UCSD-AML1 (cell line): ENCODE data around the gene PDSS2.
"Not testable (repeated sequence)": the region's sequence is repeated elsewhere in the genome, so short reads cannot be mapped to it uniquely, and the experiment has no call there.

Experiments
- DNase-seq: peaks from one replicate; lab custom pipeline; 2025; ENCODE audit not compliant: unreplicated experiment; lab: John Stamatoyannopoulos, UW

Gene PDSS2

GRCh38 chr6:107125771-107126170 is 333.6 kb downstream of the PDSS2 start:
- DNase-seq, result no peak

GRCh38 chr6:107124934-107125348 is 334.4 kb downstream of the PDSS2 start:
- DNase-seq, result no peak

- DNase-seq, result no peak
Measured at GRCh38 chr6:107123501-107123900, 335.9 kb downstream of the PDSS2 start.

GRCh38 chr6:107122748-107123147 is 336.6 kb downstream of the PDSS2 start:
- DNase-seq, result no peak

GRCh38 chr6:107121964-107122495 is 337.3 kb downstream of the PDSS2 start:
- no peak for DNase-seq

GRCh38 chr6:107121266-107121665 is 338.1 kb downstream of the PDSS2 start:
- DNase-seq, result no peak

GRCh38 chr6:107120404-107120803 is 339.0 kb downstream of the PDSS2 start:
- no peak for DNase-seq

GRCh38 chr6:107118976-107119375 is 340.4 kb downstream of the PDSS2 start:
- no peak for DNase-seq

GRCh38 chr6:107118540-107118939 is 340.8 kb downstream of the PDSS2 start:
- DNase-seq, result not testable (repeated sequence)

GRCh38 chr6:107116931-107117330 is 342.4 kb downstream of the PDSS2 start:
- no peak for DNase-seq

GRCh38 chr6:107116328-107116892 is 343.0 kb downstream of the PDSS2 start:
- DNase-seq, result no peak

- peak; percentile 20 for DNase-seq
Measured at GRCh38 chr6:107115695-107116327, 343.6 kb downstream of the PDSS2 start.

- DNase-seq, result peak; percentile 30
Measured at GRCh38 chr6:107114926-107115694, 344.3 kb downstream of the PDSS2 start, which contains the start of gene BEND3. TSS of gene BEND3 (minus strand) at chr6:107115515. CDS start at chr6:107099285, 16,230 bp downstream.

GRCh38 chr6:107114213-107114925 is 345.0 kb downstream of the PDSS2 start:
- DNase-seq, result peak; percentile 88

GRCh38 chr6:107110200-107110599 is 349.2 kb downstream of the PDSS2 start:
- peak; percentile 17 for DNase-seq

- DNase-seq, result no peak
Measured at GRCh38 chr6:107108201-107108890, 351.0 kb downstream of the PDSS2 start.

- no peak for DNase-seq
Measured at GRCh38 chr6:107107791-107108190, 351.6 kb downstream of the PDSS2 start.

GRCh38 chr6:107106165-107106564 is 353.2 kb downstream of the PDSS2 start:
- no peak for DNase-seq

GRCh38 chr6:107105511-107106116 is 353.8 kb downstream of the PDSS2 start:
- peak; percentile 25 for DNase-seq

GRCh38 chr6:107103082-107103481 is 356.3 kb downstream of the PDSS2 start:
- DNase-seq, result no peak
